ENCODE data around the gene RBM47. TPM values are rescaled to one million over a fixed set of nuclear protein-coding genes. Genes with fewer than 3 reads are reported as not detected.

The RBM47 gene
- total and polyA plus RNA-seq, 9 of the 15 experiments (the other 6 are each of a cell fraction or from before 2014, with no cell fraction given) = 1.4 to 6.4 (median 3.3) TPM

- TF ChIP-seq STAT6 (CRISPR knock-in tag; IDR thresholded peaks at IDR 0.05) = no peak
- peak; percentile 66 for TF ChIP-seq PKNOX1 (IDR thresholded peaks at IDR 0.05)
- TF ChIP-seq HDAC6 (IDR thresholded peaks at IDR 0.05; ENCODE audit: low read depth, low read length) = no peak
- TF ChIP-seq GTF2B (IDR thresholded peaks at IDR 0.05; ENCODE audit: extremely low read depth, insufficient read length) = no peak
- no peak for TF ChIP-seq TGIF2 (CRISPR knock-in tag; IDR thresholded peaks at IDR 0.05)
Observed at GRCh38 chr4:40506066-40506465, 123.6 kb downstream of the RBM47 start (continued).

GRCh38 chr4:40502934-40503333 is 126.7 kb downstream of the RBM47 start:
- no peak overlapping the region for H3K4me3 ChIP-seq
- FAIRE-seq (no peak), ATAC-seq (peak; percentile 14; the same call in 2 of the 3 replicates), DNase-seq (ENCODE audit: extremely low read depth in 1 of 4, low spot score in 3 of 4) (no peak)
- H3K9me1 ChIP-seq (ENCODE audit: control insufficient read depth, insufficient read depth, low read length) = no peaks in the 10 kb centered on the region
- intact Hi-C loops (cut with micrococcal nuclease) = no loop called here
- in situ Hi-C loops (cut with MboI) = no loop called here
- 40% methylated on average over 1 of the region's 1 CpG for WGBS (ENCODE audit: insufficient coverage, low coverage, missing lambda C conversion rate)
- TF ChIP-seq SP2 (IDR thresholded peaks at IDR 0.05; ENCODE audit: extremely low read depth, low read depth, low read length, poor library complexity, severe bottlenecking) = no peak
- TF ChIP-seq ZNF253 (CRISPR knock-in tag; conservative IDR thresholded peaks at IDR 0.05) = no peak
- TF ChIP-seq PRPF4 (IDR thresholded peaks at IDR 0.05; ENCODE audit: insufficient read depth, low read depth, low read length, poor library complexity, severe bottlenecking) = no peak
- TF ChIP-seq COPS2 (conservative IDR thresholded peaks at IDR 0.05) = no peak
- ChIA-PET CTCF (ENCODE audit: low intra/inter-chr PET ratio) (interaction anchor here (0.6 kb wide), 1 partner anchor 18 kb away, joined by 5 read pairs; no protein-coding TSS in a partner anchor), POLR2A (no interaction called here)
- no peak overlapping the region for H2AFZ ChIP-seq (ENCODE audit: low read depth, low read length)
- no peak overlapping the region for H3K27ac ChIP-seq (ENCODE audit: extremely low read depth, low read depth, low read length)
- H3K27me3 ChIP-seq (ENCODE audit: control insufficient read depth in 2 of 2, insufficient read depth in 2 of 2, low read length in 2 of 2) = no peaks in the 10 kb centered on the region
- no TSS peak for BruUV-seq (replicated peaks)
- no peaks in the 10 kb centered on the region for H3K36me3 ChIP-seq (ENCODE audit: control insufficient read depth, insufficient read depth, low read length)
- no peaks in the 10 kb centered on the region for H3K4me1 ChIP-seq (replicated peaks in 1 of 2; ENCODE audit: control insufficient read depth in 2 of 2, insufficient read depth in 2 of 2, low read length in 2 of 2)
- no peaks in the 10 kb centered on the region for H3K9me3 ChIP-seq (replicated peaks; ENCODE audit: control insufficient read depth, insufficient read depth, low read depth, low read length)
- H3K79me2 ChIP-seq (ENCODE audit: control insufficient read depth, insufficient read depth, low read length) = no peaks in the 10 kb centered on the region
- H3K4me2 ChIP-seq (ENCODE audit: insufficient read depth, low read length) = no peak overlapping the region
- H4K20me1 ChIP-seq (replicated peaks; ENCODE audit: control insufficient read depth, insufficient read depth, low read length) = no peaks in the 10 kb centered on the region
- H3K9ac ChIP-seq (ENCODE audit: insufficient read depth in 1 of 2, low read depth in 2 of 2, low read length in 2 of 2) = no peak overlapping the region
